GM23338 (cell line): Measurements from ENCODE around the gene DDR2. TPM values are rescaled to one million over a fixed set of nuclear protein-coding genes. Genes with fewer than 3 reads are reported as not detected.

ENCODE experiments used
- ATAC-seq: fragments of 200-7000 bp; cut with Tn5 transposase; 3 replicates; pipeline ENCODE4 v1.9.1; 2020
- DNase-seq: peaks from one replicate; pipeline ENCODE4 v3.0.0-alpha.2; 2015; ENCODE audit warnings: low spot score
- H2AFZ ChIP-seq: fragments of 200-600 bp; sonication (generic); 2 replicates; pipeline ENCODE4 v1.8.0; 2016; ENCODE audit warnings: antibody characterized with exemption, mild to moderate bottlenecking, moderate library complexity
- H3F3A ChIP-seq: fragments of 200-600 bp; sonication (generic); replicated peaks from 2 replicates; pipeline ENCODE4 v1.8.0; 2017; ENCODE audit warnings: antibody characterized with exemption, mixed run types, low read depth
- H3K27ac ChIP-seq: fragments of 200-600 bp; sonication (generic); 2 replicates; pipeline ENCODE4 v1.6.1; 2016; ENCODE audit warnings: low read depth
- H3K27me3 ChIP-seq: fragments of 200-600 bp; sonication (generic); 2 replicates; pipeline ENCODE4 v1.8.0; 2016; ENCODE audit warnings: mild to moderate bottlenecking, mixed run types, moderate library complexity; ENCODE audit not compliant: insufficient read depth
- H3K36me3 ChIP-seq: fragments of 200-600 bp; sonication (generic); 2 replicates; pipeline ENCODE4 v1.8.0; 2016; ENCODE audit warnings: mild to moderate bottlenecking; ENCODE audit not compliant: insufficient read depth
- H3K4me1 ChIP-seq: fragments of 200-600 bp; sonication (generic); 2 replicates; pipeline ENCODE4 v1.8.0; 2016; ENCODE audit warnings: mild to moderate bottlenecking, moderate library complexity; ENCODE audit not compliant: insufficient read depth
- H3K4me2 ChIP-seq: fragments of 200-600 bp; sonication (generic); 2 replicates; pipeline ENCODE4 v1.7.1; 2017; ENCODE audit warnings: mixed run types
- H3K4me3 ChIP-seq: fragments of 200-600 bp; sonication (generic); 2 replicates; pipeline ENCODE4 v1.6.1; 2016; ENCODE audit warnings: mixed run types
- H3K79me2 ChIP-seq: fragments of 200-600 bp; sonication (generic); replicated peaks from 2 replicates; pipeline ENCODE4 v1.8.0; 2017; ENCODE audit warnings: mild to moderate bottlenecking; ENCODE audit not compliant: insufficient read depth
- H3K9me2 ChIP-seq: fragments of 200-600 bp; sonication (generic); 2 replicates; pipeline ENCODE4 v1.8.0; 2017; ENCODE audit not compliant: insufficient read depth
- H4K20me1 ChIP-seq: fragments of 200-600 bp; sonication (generic); replicated peaks from 2 replicates; pipeline ENCODE4 v1.8.0; 2017; ENCODE audit warnings: mild to moderate bottlenecking; ENCODE audit not compliant: insufficient read depth
- H3K27ac Mint-ChIP-seq: 2 replicates; pipeline ENCODE4 v1.8.0; 2020; ENCODE audit warnings: inconsistent platforms, mild to moderate bottlenecking, moderate library complexity, mixed read lengths
- H3K27me3 Mint-ChIP-seq: 3 replicates; pipeline ENCODE4 v1.8.0; 2022; ENCODE audit warnings: low read depth, mild to moderate bottlenecking, moderate library complexity, mixed read lengths, inconsistent platforms; ENCODE audit not compliant: insufficient read depth, poor library complexity
- H3K36me3 Mint-ChIP-seq: 3 replicates; pipeline ENCODE4 v1.8.0; 2021; ENCODE audit warnings: low read depth, mild to moderate bottlenecking, inconsistent platforms, moderate library complexity, mixed read lengths
- H3K4me1 Mint-ChIP-seq: 3 replicates; pipeline ENCODE4 v1.8.0; 2020; ENCODE audit warnings: mild to moderate bottlenecking, inconsistent platforms, mixed read lengths
- H3K4me3 Mint-ChIP-seq: 3 replicates; pipeline ENCODE4 v1.8.0; 2021; ENCODE audit warnings: moderate library complexity, mild to moderate bottlenecking, inconsistent platforms, mixed read lengths
- H3K9me3 Mint-ChIP-seq: 3 replicates; pipeline ENCODE4 v1.8.0; 2020; ENCODE audit warnings: moderate library complexity, mild to moderate bottlenecking, inconsistent platforms, mixed read lengths
- CREB1 ChIP-seq: fragments of 250-450 bp; sonication (Bioruptor Pico); IDR thresholded peaks from 2 replicates; pipeline ENCODE4 v1.5.0; 2020; ENCODE audit warnings: low read depth, mild to moderate bottlenecking, moderate library complexity
- CTCF ChIP-seq, 2 experiments: fragments of 200-600 bp in 1 of 2; sonication (generic) in 1 of 2; conservative IDR thresholded peaks; 2 replicates each; pipeline versions ENCODE4 v1.5.1 to v1.6.1; 2016 to 2017; ENCODE audit warnings: antibody characterized with exemption in 2 of 2, low read depth in 2 of 2, mild to moderate bottlenecking in 2 of 2, moderate library complexity in 1 of 2
- ETS1 ChIP-seq: IDR thresholded peaks from 2 replicates; pipeline ENCODE4 v1.6.1; 2016; ENCODE audit warnings: antibody characterized with exemption
- EZH2 ChIP-seq: fragments of 200-600 bp; sonication (generic); IDR thresholded peaks from one replicate; pipeline ENCODE4 v1.8.0; 2017; ENCODE audit warnings: antibody characterized with exemption, mild to moderate bottlenecking, low read depth; ENCODE audit not compliant: unreplicated experiment
- EZH2phosphoT487 ChIP-seq: fragments of 200-600 bp; sonication (generic); IDR thresholded peaks from one replicate; pipeline ENCODE4 v1.8.1; 2018; ENCODE audit warnings: antibody characterized with exemption; ENCODE audit not compliant: unreplicated experiment
- JUNB ChIP-seq: IDR thresholded peaks from one replicate; pipeline ENCODE4 v1.6.1; 2016; ENCODE audit warnings: antibody characterized with exemption; ENCODE audit not compliant: unreplicated experiment
- NANOG ChIP-seq: IDR thresholded peaks from 2 replicates; pipeline ENCODE4 v1.6.1; 2016; ENCODE audit warnings: antibody characterized with exemption, borderline replicate concordance
- POLR2AphosphoS5 ChIP-seq: IDR thresholded peaks from 2 replicates; pipeline ENCODE4 v1.6.1; 2016; ENCODE audit warnings: antibody characterized with exemption, low read depth
- REST ChIP-seq: IDR thresholded peaks from one replicate; pipeline ENCODE4 v1.6.1; 2018; ENCODE audit warnings: antibody characterized with exemption; ENCODE audit not compliant: unreplicated experiment
- STAT1 ChIP-seq: IDR thresholded peaks from one replicate; pipeline ENCODE4 v1.6.1; 2016; ENCODE audit warnings: antibody characterized with exemption; ENCODE audit not compliant: unreplicated experiment
- ZNF114 ChIP-seq: fragments of 250-450 bp; sonication (Bioruptor Pico); IDR thresholded peaks from 2 replicates; pipeline ENCODE4 v1.5.0; 2020; ENCODE audit warnings: mild to moderate bottlenecking, moderate library complexity
- ZNF331 ChIP-seq: fragments of 250-450 bp; sonication (Bioruptor Pico); IDR thresholded peaks from 2 replicates; pipeline ENCODE4 v1.5.0; 2020; ENCODE audit warnings: low read depth, mild to moderate bottlenecking, moderate library complexity
- ZNF462 ChIP-seq: fragments of 250-450 bp; sonication (Bioruptor Pico); IDR thresholded peaks from 2 replicates; pipeline ENCODE4 v1.5.0; 2020; ENCODE audit warnings: mild to moderate bottlenecking, moderate library complexity
- polyA plus RNA-seq: library from polyadenylated mRNA; unstranded; fragments of >200 nt; fragmentation: Nextera tagmentation; extraction: Ambion mirVana; gene quantifications from 2 replicates; pipeline ENCODE4 v1.2.1, GENCODE V29; 2016
- total RNA-seq: library from RNA; depleted of rRNA; stranded (reverse); fragments of >200 nt; shearing (Covaris generic); gene quantifications from 2 replicates; pipeline ENCODE4 v1.2.3, GENCODE V29; 2014

The DDR2 gene
- total and polyA plus RNA-seq, 2 experiments from 2014 or later: 0.66 to 1.8 TPM

- Mint-ChIP-seq H3K9me3 (no peaks in the 10 kb centered on the region), H3K27ac (no peak overlapping the region), H3K27me3 (peaks cover 3% of the 10 kb centered on the region), H3K4me1 (no peaks in the 10 kb centered on the region), H3K4me3 (no peak overlapping the region), H3K36me3 (no peaks in the 10 kb centered on the region)
- 0 out of 2 replicates have a peak, but pooled peaks cover 3% of the 10 kb centered on the region for H3K9me2 ChIP-seq
- H2AFZ ChIP-seq: no peak overlapping the region
- no peak for ATAC-seq
- H4K20me1 ChIP-seq: no peaks in the 10 kb centered on the region
- H3F3A ChIP-seq: no peaks in the 10 kb centered on the region
- H3K79me2 ChIP-seq: no peaks in the 10 kb centered on the region
- no peak overlapping the region for H3K27ac ChIP-seq
- H3K27me3 ChIP-seq: no peaks in the 10 kb centered on the region
- TF ChIP-seq ETS1: no peak
- TF ChIP-seq JUNB: no peak
- no peak for TF ChIP-seq CREB1 (CRISPR knock-in tag)
- no peak for TF ChIP-seq ZNF114 (CRISPR knock-in tag)
- no peak for TF ChIP-seq REST
- TF ChIP-seq EZH2phosphoT487: no peak
- TF ChIP-seq ZNF331 (CRISPR knock-in tag): no peak
- TF ChIP-seq CTCF (conservative IDR thresholded peaks at IDR 0.05; ENCODE audit: low read depth in 2 of 2): no peak
- TF ChIP-seq STAT1: no peak
- no peak for TF ChIP-seq NANOG
- no peak for TF ChIP-seq POLR2AphosphoS5
- no peak for TF ChIP-seq EZH2
- no peak for TF ChIP-seq ZNF462 (CRISPR knock-in tag)
- no peaks in the 10 kb centered on the region for H3K36me3 ChIP-seq
- no peak overlapping the region for H3K4me3 ChIP-seq
- DNase-seq: no peak
- H3K4me1 ChIP-seq: no peaks in the 10 kb centered on the region
- H3K4me2 ChIP-seq: no peak overlapping the region
These were observed 133.5 kb downstream of the DDR2 start for GRCh38 chr1:162765788-162766187.
